MCF 10A (cell line): ENCODE data around the gene CPSF4. TPM values are rescaled to one million over a fixed set of nuclear protein-coding genes. Genes with fewer than 3 reads are reported as not detected.

Source experiments
- BruUV-seq: library from RNA; stranded (reverse); fragments of 400-500 nt; replicated peaks from 2 replicates; lab custom pipeline; 2021; lab: Mats Ljungman, UMichigan
- CTCF ChIA-PET: fragments of 300-600 bp; sonication (Branson Sonifier 250); formaldehyde crosslinking; extraction: SDS; loops from one replicate; lab custom pipeline; 2021; ENCODE audit warnings: antibody characterized with exemption, inconsistent platforms; lab: Yijun Ruan, JAX
- POLR2A ChIA-PET: fragments of 300-600, 350-650 bp; sonication (Branson Sonifier 250); formaldehyde crosslinking; extraction: SDS; loops from one replicate; lab custom pipeline; 2020; ENCODE audit warnings: antibody characterized with exemption, inconsistent platforms; lab: Yijun Ruan, JAX
- DNase-seq: peaks from one replicate; pipeline ENCODE4 v3.0.0-alpha.2; 2018; ENCODE audit not compliant: unreplicated experiment
- H3K27ac Mint-ChIP-seq: one replicate; pipeline ENCODE4 v1.8.0; 2022; ENCODE audit warnings: mild to moderate bottlenecking, low read depth, mixed read lengths; ENCODE audit not compliant: unreplicated experiment
- H3K27me3 Mint-ChIP-seq: one replicate; pipeline ENCODE4 v1.8.0; 2022; ENCODE audit warnings: mixed read lengths; ENCODE audit not compliant: insufficient read depth, unreplicated experiment
- H3K36me3 Mint-ChIP-seq: one replicate; pipeline ENCODE4 v1.8.0; 2022; ENCODE audit warnings: mild to moderate bottlenecking, moderate library complexity, mixed read lengths; ENCODE audit not compliant: insufficient read depth, unreplicated experiment
- H3K4me1 Mint-ChIP-seq: one replicate; pipeline ENCODE4 v1.8.0; 2022; ENCODE audit warnings: mixed read lengths; ENCODE audit not compliant: insufficient read depth, unreplicated experiment
- H3K4me3 Mint-ChIP-seq: one replicate; pipeline ENCODE4 v1.8.0; 2022; ENCODE audit warnings: mild to moderate bottlenecking, moderate library complexity, mixed read lengths; ENCODE audit not compliant: unreplicated experiment
- H3K9me3 Mint-ChIP-seq: one replicate; pipeline ENCODE4 v1.8.0; 2022; ENCODE audit warnings: mixed read lengths; ENCODE audit not compliant: unreplicated experiment
- CTCF ChIP-seq: fragments of 200-600 bp; IDR thresholded peaks from one replicate; pipeline ENCODE4 v1.8.0; 2022; ENCODE audit warnings: antibody characterized with exemption, mild to moderate bottlenecking; ENCODE audit not compliant: unreplicated experiment
- intact Hi-C: fragments of 100-400 bp; cut with micrococcal nuclease; formaldehyde crosslinking; loops from 2 replicates; pipeline ENCODE4 v1.14.1; 2022
- total RNA-seq: library from RNA; stranded (reverse); gene quantifications from 2 replicates; pipeline ENCODE4 v1.2.3, GENCODE V29; 2022

The CPSF4 gene
- total RNA-seq, 1 experiment from 2014 or later = 62.6 TPM

GRCh38 chr7:99433158-99433557 is 5.6 kb upstream of the CPSF4 start:
- H3K4me1 Mint-ChIP-seq = no peaks in the 10 kb centered on the region
- no peak overlapping the region for H3K27ac Mint-ChIP-seq
- ChIA-PET CTCF (interaction anchor here (0.5 kb wide), 1 partner anchor 591 kb away, joined by 3 read pairs; no protein-coding TSS in a partner anchor), POLR2A (interaction anchor here (0.7 kb wide), 2 partner anchors 24 to 34 kb away, joined by 3 read pairs; partner anchors contain the start of gene BUD31)
- no peak for TF ChIP-seq CTCF
- no peak for DNase-seq
- no peak overlapping the region for H3K4me3 Mint-ChIP-seq
- intact Hi-C loops = no loop called here
- peaks cover 57% of the 10 kb centered on the region for H3K36me3 Mint-ChIP-seq
- no peaks in the 10 kb centered on the region for H3K27me3 Mint-ChIP-seq
- H3K9me3 Mint-ChIP-seq = no peaks in the 10 kb centered on the region
- BruUV-seq = no TSS peak

GRCh38 chr7:99437946-99438572 is 684 bp upstream of the CPSF4 start:
- Mint-ChIP-seq H3K27me3 (no peaks in the 10 kb centered on the region), H3K4me1 (peaks cover 5% of the 10 kb centered on the region), H3K9me3 (no peaks in the 10 kb centered on the region), H3K4me3 (peak overlapping the region; percentile 94), H3K27ac (peak overlapping the region; percentile 97), H3K36me3 (peaks cover 46% of the 10 kb centered on the region)
- intact Hi-C loops = no loop called here
- DNase-seq = no peak
- ChIA-PET POLR2A (interaction anchor here (0.7 to 3.2 kb wide), 15 partner anchors 11 to 650 kb away, joined by 3 to 33 read pairs (median 6); partner anchors contain the start of genes ARPC1A, ATP5MF, BUD31 and PDAP1), CTCF (interaction anchor here (0.8 to 1.3 kb wide), 2 partner anchors 22 to 400 kb away, joined by 3 read pairs; no protein-coding TSS in a partner anchor)
- BruUV-seq = no TSS peak
- no peak for TF ChIP-seq CTCF

GRCh38 chr7:99440195-99440594 is 1.5 kb downstream of the CPSF4 start:
- TF ChIP-seq CTCF = no peak
- ChIA-PET POLR2A (interaction anchor here (0.6 to 3.0 kb wide), 4 partner anchors 16 to 761 kb away, joined by 3 to 17 read pairs (median 9); partner anchors contain the start of genes ATP5MF and ZNF394), CTCF (interaction anchor here (0.6 to 0.7 kb wide), 2 partner anchors 24 kb away, joined by 3 to 4 read pairs; no protein-coding TSS in a partner anchor)
- Mint-ChIP-seq H3K27me3 (no peaks in the 10 kb centered on the region), H3K4me3 (peak overlapping the region; percentile 94), H3K9me3 (no peaks in the 10 kb centered on the region), H3K4me1 (peaks cover 5% of the 10 kb centered on the region), H3K27ac (peak overlapping the region; percentile 97), H3K36me3 (peaks cover 46% of the 10 kb centered on the region)
- BruUV-seq = no TSS peak
- peak; percentile 22 for DNase-seq
- intact Hi-C loops = no loop called here

GRCh38 chr7:99446096-99446495 is 7.4 kb downstream of the CPSF4 start:
- Mint-ChIP-seq H3K27ac (no peak overlapping the region), H3K4me3 (no peak overlapping the region), H3K4me1 (peaks cover 5% of the 10 kb centered on the region), H3K27me3 (no peaks in the 10 kb centered on the region), H3K36me3 (peaks cover 91% of the 10 kb centered on the region), H3K9me3 (no peaks in the 10 kb centered on the region)
- POLR2A ChIA-PET = no interaction called here
- CTCF ChIA-PET = no interaction called here
- TF ChIP-seq CTCF = no peak
- no peak for DNase-seq
- no TSS peak for BruUV-seq
- intact Hi-C loops = no loop called here
